Measurements from ENCODE around the gene CSRP1.
"Not testable (repeated sequence)": the region's sequence is repeated elsewhere in the genome, so short reads cannot be mapped to it uniquely, and the experiment has no call there.

The CSRP1 gene

DNA sequence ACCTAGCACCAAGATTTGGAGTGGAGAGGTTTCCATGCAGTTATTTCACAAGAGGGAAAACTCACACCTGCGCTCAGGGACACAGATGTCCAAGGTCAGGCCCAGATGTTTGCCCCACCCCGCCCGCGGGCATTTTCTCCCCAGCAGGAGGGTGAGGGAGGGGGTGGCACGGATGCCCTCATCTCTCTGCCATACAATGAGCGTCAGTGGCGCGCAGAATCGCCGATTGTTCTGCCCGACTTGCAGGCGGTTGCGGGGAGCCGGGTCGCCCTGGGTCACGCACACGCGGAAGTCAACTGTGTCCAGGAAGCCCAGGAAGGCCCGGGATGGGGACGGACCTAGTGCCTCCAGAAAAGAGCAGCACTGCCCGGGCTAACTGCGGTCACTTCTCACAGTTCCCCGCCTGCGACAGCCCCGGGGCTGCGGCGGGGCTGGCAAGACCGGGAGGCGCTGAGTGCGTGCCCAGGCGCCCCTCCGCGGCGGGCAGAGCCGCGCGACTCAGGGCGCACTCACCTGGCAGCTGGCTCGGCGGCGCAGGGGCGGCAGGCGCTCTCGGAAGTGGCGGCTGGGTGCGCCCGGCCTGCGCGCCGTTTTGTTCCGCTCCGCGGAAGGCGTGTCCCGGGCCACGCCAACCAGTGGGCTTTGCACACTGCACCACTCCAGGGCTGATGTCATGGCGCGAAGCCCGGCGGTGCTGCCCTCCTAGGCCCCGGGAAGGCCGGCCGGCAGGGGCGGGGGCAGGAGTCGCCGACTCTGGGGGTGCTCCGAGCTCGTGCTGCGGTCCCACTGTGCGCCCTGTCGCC lies at the start of gene CSRP1:
TSS of gene CSRP1 (minus strand) at position 567 of the 803 bp plus-strand sequence. CDS start 10,820 bp downstream, outside the sequence.
- peak; percentile 91 for DNase-seq (ENCODE audit: low spot score)

DNA sequence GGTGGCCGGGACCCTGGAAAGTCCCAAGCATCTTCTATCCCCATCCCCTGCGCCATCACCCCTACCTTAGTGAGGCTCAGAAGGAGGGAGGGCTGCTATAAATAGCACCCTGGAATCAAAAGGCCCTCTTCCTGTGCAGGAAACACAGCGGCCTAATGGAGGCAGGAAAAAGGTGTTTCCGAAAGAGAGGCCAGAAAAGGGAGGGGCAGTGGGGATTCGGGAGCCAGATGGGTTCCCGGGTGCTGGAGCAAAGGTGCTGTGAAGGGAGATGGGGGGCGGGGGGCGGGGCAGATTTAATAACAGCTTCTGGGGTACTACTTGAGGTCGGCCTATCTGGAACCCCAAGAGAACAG lies 48.6 kb upstream of the CSRP1 start:
- no peak for DNase-seq (ENCODE audit: low spot score)

DNA sequence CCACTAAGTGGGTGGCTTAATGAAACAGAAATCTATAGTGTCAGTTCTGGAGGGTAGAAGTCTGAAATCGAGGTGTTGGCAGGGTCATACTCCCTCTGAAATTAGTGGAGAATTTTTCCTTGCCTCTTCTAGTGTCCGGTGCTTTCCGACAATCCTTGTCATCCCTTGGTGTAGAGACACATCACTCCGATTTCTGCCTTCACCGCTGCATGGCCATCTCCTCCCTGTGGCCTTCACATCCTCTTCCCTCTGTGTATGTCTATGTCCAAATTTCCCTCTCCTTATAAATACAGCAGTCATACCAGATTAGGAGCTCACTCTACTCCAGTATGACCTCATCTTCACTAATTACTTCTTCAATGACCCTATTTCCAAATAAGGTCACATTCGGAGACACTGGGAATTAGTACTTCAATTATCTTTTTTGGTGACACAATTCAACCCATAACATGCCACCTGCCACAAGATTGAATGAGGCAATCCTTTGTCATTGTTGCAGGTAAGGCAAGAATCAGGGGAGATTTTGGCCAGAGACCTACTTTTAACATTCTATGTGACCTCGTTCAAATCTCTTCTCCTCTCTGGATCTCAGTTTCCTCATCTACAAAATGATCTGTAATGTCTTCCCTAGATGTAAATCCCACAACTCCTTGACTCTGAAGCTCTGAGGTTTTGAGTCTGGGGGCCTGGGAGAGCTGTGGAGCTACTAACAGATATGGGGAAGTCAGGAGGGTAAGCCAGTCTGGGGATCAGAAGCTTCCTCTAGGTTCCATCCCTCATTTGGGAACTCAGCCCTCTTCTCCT lies 48.1 kb upstream of the CSRP1 start:
- DNase-seq (ENCODE audit: low spot score), result no peak

DNA sequence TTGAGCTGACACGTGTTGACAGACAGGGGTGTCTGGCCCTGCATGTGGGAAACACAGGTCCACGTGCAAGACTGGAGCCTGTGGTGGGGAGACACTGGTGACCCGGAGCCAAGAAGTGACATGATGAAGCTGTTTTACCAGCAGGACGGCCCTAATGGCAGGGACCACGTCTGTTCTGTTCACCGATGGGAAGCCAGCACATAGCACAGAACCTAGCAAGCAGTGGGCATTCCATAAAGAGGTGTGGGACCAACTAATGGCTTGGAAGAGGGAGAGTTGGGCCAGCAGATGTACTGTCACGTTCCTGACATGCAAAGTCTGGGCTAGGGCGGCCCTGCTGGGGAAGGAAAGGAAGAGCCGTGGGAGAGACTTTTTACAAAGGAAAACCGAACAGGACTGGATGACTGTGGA lies 47.3 kb upstream of the CSRP1 start:
- no peak for DNase-seq (ENCODE audit: low spot score)

DNA sequence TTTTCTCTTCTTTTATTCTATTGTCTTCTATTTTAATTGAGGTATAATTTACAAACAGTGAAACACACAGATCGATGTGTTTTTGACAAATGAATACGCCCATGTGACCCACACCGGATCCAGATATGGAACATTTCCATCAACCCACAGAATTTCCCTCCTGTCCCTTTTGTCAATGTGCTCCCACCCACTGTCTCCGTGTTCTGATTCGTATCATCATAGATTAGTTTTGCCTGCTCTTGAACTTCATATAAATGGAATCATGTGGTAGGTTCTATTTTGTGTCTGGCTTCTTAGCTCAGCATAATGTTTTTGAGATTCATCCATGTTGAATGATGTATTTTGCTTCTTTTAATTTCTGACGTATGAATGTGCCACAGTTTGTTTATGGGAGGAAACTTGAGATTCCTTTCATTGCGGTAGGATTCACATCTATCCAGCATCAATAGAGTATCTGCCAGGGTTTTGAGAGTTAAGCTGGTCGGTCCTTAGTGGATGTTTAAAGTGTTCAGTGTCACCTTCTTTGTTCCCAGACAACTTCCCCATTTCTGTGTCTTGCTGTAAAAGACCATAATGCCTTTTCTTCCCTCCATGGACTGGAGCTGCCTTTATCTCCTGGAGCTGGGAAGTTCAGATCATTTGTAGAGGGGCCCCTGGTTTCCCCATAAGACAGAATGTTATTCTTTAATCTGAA lies 46.7 kb upstream of the CSRP1 start:
- no peak for DNase-seq (ENCODE audit: low spot score)

DNA sequence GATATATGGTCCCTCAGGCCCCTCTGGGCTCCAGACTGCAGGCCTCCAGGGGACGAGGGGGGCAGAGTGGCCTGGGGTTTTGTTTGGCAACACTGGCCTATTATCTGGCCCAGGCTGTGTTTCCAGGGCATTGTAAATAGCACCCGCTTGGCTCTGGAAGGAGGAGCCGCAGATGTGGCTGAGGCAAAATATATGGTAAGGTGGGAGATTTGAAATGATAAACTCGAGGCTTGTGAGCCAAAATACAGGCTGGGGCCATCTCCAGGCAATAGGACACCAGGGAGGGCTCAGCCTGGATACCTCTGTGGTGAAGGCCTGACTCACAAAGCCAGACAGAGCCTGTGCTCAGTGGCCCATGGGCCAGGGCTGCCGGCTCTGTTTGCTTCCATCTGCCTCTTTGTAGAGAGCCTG lies 46.0 kb upstream of the CSRP1 start:
- DNase-seq (ENCODE audit: low spot score), result peak; percentile 72

DNA sequence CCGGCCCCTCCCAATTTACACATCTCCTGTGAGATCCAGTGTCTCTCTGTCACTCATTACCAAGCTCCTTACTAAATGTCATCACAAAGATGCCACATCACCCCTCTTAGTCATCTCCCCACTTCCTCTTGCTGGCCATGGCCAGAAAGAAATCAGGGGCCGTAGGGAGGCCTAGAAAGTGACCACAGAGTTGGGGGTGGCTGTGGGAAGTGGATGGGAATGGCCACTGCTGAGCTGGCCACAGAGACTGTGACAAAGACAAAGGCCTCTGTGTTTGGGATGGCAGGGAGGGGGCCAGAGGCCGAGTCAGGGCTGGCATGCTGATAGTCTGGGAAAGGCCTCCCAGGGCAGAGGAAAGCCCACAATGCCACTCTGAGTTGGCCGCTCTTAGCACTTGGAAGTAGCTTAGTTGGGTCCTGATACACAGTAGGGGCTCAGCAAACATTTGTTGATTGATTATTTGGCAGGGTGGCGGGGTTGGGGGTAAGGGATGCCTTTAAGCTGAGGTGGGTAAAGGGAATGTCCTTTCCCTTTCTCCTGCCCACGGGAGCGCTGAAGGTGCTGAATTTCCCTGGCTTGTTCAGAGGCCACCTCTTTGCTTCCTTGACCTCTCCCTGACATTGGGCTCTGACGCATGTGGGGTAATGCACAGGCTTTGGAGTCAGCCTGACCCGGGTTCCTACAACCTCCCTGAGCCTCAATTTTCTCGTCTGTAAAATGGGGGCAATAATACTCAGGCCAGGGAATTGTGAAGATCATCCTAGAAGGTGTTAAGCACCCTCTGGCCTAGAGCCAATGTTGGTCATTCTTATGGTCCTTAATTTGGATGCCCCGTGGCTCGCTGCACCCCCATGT lies 45.2 kb upstream of the CSRP1 start:
- peak; percentile 96 for DNase-seq (ENCODE audit: low spot score)

DNA sequence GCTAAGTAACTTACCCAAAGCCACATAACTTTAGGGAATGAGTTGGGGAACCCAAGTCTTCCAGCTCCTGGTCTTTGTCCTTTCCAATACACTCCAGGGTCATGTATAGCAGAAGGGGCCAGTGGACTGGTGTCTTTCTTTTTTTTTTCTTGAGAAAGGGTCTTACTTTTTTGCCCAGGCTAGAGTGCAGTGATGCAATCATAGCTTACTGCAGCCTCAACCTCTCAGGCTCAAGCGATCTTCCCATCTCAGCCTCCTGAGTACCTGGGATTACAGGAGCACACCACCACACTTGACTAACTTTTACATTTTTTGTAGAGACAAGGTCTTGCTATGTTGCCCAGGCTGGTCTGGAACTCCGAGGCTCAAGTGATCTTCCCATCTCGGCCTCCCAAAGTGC lies 44.2 kb upstream of the CSRP1 start:
- no peak for DNase-seq (ENCODE audit: low spot score)

DNA sequence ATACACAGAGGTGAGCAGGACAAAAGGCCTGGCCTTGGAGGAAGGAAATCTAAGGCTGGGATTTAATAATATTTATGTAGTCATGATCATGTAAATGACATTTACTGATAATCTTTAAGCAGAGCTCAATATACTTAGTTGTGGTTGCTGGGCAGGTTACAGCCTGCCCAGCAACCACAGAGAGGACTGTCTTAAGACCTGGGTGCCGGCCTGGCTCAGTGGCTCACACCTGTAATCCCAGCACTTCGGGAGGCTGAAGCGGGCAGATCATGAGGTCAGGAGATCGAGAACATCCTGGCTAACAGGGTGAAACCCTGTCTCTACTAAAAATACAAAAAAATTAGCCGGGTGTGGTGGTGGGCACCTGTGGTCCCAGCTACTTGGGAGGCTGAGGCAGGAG lies 42.6 kb upstream of the CSRP1 start:
- DNase-seq (ENCODE audit: low spot score), result not testable (repeated sequence)

DNA sequence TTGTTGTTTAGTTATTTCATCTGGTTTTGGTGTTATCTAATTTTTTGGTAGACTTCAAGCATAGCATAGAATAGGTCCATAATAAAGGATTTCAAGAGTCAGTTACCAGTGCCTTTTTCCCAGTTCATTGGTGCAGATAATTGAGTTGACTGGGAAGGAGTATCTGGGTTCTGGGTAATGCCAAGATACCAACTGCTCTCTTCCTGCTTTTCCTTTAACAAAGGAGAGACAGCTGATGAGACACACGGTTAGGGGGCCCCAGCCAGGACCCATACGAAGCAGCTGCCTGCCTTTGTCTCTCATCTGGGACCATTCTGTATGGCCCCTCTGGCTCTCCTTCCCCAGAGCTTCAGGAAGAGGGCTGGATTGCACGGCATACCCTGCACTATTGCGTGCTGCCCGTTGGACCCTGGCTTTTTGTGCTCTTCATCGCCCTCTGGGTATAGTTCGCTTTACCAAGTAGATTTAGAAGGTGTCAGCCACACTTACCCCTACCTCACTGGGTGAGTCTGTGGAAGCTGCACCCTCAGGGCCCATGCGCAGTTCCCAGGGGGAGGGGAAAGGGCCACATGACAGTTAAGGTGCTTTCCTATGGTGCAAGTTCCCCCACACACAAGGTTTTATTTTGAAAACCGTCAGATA lies 39.0 kb upstream of the CSRP1 start:
- DNase-seq (ENCODE audit: low spot score), result no peak

DNA sequence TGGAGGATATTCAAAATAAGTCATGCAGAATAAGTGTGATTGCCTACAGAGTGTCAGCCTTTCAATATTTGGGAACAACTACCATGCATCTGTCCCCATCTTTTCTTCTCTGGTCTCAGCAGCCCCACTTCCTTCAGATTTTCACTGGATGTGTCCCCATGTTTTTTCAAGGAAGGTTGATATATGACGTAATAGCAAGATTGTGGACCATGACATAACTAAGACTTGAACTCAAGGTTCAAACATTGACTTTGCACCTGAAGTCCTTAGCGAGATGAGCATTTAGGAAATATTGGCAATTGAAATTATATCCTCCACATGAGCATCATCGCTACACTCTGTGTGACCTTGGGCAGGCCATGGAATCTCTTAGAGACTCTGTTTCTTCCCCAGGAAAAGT lies 37.8 kb upstream of the CSRP1 start:
- DNase-seq (ENCODE audit: low spot score), result no peak

DNA sequence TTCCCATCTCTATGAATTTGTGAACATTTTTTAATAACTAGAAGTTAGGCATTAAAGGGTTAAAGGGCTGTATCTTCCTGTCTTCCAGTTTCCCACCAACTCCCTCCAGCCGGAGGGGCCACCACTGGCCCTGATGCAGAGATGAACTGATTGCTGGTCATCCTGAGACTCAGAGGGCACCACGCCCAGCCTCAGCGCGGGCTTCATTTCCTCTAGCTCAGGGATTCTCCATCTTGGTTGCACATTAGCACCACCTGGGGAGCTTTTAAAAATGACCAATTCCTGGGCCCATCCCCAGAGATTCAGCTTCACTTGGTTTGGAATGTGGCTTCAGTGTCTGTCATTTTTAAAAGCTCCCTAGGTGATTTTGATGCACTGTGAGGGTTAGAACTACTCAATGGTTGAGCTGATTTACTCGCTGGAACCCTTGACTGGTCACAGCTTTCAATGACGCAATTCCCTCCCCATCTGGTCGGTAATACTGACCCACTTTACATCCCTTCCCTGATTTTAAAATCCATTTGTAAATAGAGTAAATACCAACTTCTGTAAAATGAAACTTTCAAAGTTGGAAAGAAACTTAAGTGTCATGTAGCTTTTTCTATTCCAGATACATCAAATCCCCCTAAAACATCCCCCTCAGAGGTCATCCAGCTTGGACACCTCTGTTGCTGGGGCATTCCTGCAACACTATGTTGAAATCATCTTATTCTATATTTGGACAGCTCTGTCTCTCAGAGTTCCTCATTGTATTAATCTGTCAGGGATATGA lies 37.1 kb upstream of the CSRP1 start:
- no peak for DNase-seq (ENCODE audit: low spot score)

DNA sequence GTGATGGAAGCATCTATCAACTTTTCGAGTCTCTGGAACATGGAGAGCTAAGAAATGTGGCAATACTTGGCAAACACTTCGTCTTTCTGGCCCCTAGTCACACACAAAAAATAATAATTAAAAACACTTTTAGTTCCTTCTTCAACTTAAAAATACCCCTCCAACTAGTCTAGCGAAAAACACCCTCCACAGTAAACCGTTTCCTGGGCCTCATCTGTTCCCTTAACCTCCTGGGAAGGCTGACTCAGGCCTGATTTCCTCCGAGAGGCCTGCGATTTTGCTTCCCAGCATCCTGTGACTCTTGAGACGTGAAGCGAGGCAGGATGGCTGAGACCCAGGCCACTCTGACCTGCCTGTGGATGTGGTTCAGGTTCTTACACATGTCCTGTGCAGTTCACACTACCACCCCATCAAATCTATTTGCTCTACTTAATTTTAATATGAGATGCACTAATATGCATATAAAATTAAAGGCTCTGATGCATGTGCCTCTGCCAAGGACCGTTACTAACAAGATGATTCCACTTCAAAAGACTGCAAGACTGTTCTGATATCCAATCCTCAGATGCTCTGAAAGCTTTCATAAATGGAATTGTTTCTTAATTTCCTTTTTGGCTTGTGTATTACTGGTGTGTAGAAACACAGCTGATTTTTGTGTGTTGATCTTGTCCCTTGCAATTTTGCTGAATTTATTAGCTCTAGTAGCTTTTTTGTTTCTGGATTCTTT lies 35.5 kb upstream of the CSRP1 start:
- DNase-seq (ENCODE audit: low spot score), result no peak

DNA sequence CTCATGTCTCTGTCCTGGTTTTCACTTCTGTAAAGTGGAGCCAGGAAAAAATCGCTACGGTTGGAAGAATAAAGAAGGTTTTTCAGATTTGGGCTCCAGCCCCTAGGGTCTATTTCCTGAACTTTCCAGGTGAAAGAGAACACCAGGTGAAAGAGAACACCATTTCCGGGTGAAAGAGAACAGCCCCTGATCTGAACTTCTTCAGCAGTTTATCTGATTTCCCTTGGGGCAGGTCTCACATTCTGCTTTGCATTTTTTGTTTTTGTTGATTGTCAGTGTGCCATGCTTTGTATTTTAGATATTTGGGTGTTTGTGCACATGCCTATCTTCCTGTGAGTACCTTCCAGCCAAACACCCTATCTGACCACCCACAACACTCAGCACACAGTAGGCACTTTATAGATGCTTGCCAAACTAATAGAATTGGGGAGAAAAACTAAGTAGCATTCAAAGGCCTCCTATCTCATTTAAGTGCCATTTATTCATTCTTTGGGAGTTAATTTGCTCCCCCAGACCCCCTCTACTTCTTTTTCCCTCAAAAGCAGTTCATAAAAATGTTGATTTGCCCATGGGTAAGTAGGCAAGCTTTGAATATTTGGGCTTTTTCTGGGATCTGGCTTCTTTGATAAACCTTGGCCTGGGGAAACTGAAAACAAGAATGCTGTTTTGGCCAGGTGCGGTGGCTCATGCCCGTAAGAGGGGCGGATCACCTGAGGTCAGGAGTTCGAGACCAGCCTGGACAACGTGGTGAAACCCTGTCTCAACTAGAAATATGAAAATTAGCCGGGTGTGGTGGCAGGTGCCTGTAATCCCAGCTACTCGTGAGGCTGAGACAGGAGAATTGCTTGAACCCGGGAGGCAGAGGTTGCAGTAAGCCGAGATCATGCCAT lies 34.2 kb upstream of the CSRP1 start:
- DNase-seq (ENCODE audit: low spot score), result no peak

DNA sequence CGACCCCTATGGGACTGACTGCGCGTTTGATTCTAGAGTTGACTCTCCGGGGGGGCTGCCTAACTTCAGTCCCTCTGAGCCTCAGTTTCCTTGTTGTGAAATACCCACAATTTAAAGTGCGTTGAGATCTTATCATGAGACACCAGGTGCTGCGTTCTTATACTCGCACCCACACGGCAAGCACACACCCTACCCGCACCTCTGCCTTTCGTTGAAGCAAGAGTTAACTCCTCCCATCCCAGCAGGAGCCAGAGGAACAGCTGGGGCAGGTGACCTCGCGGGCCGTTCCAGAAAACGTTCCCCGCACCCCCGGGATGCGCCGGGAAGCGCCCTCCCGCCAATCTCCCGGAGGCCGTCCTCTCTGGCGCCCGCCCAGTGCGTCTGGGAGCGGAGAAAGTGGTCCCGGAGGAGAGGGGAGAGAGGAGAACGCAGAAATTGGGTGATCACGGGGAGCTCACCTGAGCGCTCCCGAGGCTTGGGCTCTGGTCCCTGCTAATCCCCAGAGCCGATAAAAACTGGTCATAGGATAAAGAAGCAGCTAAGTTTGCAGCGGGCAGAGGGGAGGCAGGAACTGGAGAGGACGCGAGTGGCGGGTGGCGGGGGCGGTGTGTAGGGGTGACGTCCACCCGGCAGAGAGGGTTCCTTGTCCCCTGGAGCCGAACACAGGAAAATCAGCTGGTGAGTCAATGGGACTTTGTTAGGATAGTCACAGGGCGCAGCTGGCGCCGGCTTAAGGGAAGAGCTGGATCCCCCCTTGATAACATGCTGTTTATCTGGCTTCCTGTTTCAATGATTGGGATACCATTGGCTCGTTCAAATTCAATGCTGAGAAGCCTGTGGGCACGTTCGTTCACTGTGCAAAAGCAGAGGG lies 32.9 kb upstream of the CSRP1 start:
- DNase-seq (ENCODE audit: low spot score), result peak; percentile 95

DNA sequence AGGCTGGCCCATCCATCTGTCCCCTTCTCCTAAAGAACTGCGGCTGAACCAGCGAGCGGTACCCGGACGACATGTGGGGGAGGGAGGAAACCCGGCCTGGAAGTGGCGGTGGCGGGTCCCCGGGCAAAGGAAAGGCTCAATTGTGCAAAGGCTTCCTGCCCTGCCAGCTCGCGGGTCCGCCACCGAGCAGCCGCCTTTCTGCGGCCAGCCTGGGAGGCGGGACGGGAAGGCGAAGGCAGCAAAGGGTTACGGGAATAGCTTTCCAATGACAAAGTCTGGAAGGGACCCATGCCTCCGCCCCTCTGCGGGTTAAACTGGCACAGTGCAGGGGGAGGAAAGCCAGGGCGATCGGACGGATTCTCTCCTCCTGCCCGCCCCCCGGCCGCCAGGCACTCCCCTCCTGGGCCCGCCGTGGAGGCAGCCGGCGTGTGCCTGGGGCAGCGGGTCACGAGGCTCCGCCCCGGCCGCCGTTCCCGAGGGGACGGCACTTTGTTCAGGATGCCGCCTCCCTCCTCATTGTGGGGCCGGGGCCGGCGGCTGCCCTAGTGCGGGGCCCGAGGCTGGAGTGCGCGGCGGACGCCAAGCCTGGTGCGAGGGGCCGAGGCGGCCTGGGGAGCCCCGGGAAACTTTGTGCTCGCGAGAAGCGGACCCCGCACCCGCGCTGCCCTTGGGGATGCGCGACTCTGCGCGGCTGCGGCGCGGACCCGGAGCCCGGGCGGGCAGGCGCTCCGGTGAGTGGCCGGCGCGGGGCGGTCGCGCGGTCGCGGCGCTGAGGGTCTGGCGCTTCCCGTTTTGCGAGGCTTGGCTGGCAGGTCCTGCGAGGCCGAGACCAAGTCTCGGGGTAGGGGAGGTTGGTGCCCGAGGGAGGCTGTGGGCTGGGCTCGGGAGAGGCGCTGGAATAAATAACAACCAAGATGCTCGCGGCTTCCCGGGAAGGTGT lies 32.0 kb upstream of the CSRP1 start, which contains the start of gene NAV1:
TSS of gene NAV1 (plus strand) at position 516 of the 940 bp plus-strand sequence. CDS start 83,758 bp downstream, outside the sequence.
- no peak for DNase-seq (ENCODE audit: low spot score)

Data from pons (tissue), 1 donor.